Omental fat pad (tissue), 4 donors: ENCODE measurements around the gene OR7G2. TPM values are rescaled to one million over a fixed set of nuclear protein-coding genes. Genes with fewer than 3 reads are reported as not detected.
"Not testable (repeated sequence)": the region's sequence is repeated elsewhere in the genome, so short reads cannot be mapped to it uniquely, and the experiment has no call there.

ENCODE experiments used
- ATAC-seq: fragments of 150-250 bp; one replicate; pipeline ENCODE4 v1.9.1; 2016; ENCODE audit warnings: mild to moderate bottlenecking, moderate library complexity; ENCODE audit not compliant: low FRiP score
- DNase-seq: peaks from one replicate; pipeline ENCODE4 v3.0.0-alpha.2; 2019; ENCODE audit warnings: low spot score
- CTCF ChIP-seq, 3 donors: fragments of 450-650 bp; IDR thresholded peaks; one replicate each; pipeline ENCODE4 v1.5.1; 2016 to 2017; ENCODE audit warnings: antibody characterized with exemption in 3 of 3, mild to moderate bottlenecking in 3 of 3, moderate library complexity in 2 of 3
- small RNA-seq: library from RNA; depleted of rRNA; stranded (forward); fragments of <200 nt; gene quantifications from one replicate; pipeline ENCODE3, GENCODE V24; 2016
- total RNA-seq, 4 donors: library from RNA; depleted of rRNA; stranded (reverse); fragments of >200 nt; gene quantifications; one replicate each; pipeline ENCODE4 v1.1.0, GENCODE V29; 2016

Gene OR7G2
- total RNA-seq, 4 donors from 2014 or later: not detected

DNA sequence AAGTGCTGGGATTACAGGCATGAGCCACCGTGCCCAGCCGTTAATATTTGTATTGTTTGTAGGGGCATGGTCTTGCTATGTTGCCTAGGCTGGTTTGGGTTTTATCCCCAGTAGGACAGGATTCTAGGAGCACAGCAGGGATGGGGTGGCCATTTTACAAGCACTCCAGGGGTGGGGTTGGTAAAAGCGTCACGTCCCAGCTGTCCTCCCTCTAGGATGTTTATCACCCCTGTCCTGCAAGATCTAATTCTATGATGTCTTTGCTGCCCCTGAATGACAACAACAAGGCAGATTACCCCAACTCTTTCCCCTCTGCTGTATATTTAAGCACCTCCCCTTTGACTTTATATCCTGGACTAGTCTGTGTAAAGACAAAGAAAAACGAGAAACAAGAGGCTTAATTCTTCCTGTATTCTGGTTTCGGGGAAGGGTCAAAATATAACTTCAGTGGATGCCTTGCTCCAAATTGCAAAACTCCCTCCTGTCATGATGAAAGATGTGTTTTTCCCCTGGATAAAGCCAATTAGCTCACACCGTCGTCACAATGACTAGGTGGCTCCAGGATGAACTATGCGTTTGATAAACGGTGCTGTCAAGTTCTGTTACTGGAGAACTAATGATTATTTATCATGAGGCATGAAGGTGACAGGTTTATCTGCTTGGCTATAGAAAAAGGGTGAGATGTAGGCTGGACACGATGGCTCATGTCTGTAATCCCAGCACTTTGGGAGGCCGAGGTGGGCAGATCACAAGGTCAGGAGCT is 48.2 kb downstream of the OR7G2 start:
- peak; percentile 81 for ATAC-seq
- DNase-seq: no peak
- no peak for TF ChIP-seq CTCF (IDR thresholded peaks at IDR 0.05)

GRCh38 chr19:9057505-9058258 is 49.6 kb downstream of the OR7G2 start:
- ATAC-seq: no peak
- no peak for DNase-seq
- no peak for TF ChIP-seq CTCF (IDR thresholded peaks at IDR 0.05)

DNA sequence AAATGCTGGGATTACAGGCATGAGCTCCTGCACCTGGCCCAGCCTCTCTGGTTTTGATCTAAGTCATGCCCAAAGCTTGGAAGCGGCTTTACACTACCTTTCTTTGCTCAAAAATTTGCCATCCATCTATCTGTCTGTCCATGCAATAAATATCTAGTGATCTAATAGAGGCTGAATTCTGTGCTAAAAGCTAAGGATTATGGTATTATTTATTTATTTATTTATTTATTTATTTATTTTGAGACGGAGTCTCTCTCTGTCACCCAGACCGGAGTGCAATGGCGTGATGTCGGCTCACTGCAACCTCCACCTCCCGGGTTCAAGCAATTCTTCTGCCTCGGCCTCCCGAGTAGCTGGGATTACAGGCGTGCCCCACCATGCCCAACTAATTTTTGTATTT is 51.1 kb downstream of the OR7G2 start:
- ATAC-seq, DNase-seq: not testable (repeated sequence)

- ATAC-seq (no peak), DNase-seq (no peak)
- TF ChIP-seq CTCF (IDR thresholded peaks at IDR 0.05): no peak
Measured at GRCh38 chr19:9054765-9055164, 52.5 kb downstream of the OR7G2 start.

DNA sequence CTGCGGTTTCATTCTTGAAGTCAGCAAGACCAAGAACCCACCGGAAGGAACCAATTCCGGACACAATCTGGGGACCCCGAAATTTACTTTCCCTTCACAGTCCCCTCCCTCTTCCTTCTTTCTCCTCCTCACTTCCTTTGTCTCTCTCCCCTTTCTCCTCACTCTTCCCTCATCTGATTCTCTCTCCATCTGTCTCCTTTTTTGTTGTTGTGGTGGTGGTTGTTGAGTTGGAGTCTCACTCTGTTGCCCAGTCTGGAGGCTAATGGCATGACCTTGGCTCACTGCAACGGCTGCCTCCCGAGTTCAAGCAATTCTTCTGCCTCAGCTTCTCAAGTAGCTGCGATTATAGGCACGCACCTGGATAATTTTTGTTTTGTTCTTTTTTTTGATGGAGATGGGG is 53.1 kb downstream of the OR7G2 start:
- no peak for DNase-seq
- TF ChIP-seq CTCF (IDR thresholded peaks at IDR 0.05): no peak
- ATAC-seq: no peak

DNA sequence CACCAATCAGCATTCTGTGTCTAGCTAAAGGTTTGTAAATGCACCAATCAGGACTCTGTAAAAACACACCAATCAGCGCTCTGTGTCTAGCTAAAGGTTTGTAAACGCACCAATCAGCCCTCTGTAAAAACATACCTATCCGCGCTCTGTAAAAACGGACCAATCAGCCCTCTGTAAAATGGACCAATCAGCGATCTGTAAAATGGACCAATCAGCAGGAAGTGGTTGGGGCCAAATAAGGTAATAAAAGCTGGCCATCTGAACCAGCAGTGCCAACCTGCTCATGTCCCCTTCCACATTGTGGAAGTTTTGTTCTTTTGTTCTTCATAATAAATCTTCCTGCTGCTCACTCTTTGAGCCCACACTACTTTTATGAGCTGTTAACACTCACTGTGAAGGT is 53.6 kb downstream of the OR7G2 start:
- not testable (repeated sequence) for ATAC-seq, DNase-seq

DNA sequence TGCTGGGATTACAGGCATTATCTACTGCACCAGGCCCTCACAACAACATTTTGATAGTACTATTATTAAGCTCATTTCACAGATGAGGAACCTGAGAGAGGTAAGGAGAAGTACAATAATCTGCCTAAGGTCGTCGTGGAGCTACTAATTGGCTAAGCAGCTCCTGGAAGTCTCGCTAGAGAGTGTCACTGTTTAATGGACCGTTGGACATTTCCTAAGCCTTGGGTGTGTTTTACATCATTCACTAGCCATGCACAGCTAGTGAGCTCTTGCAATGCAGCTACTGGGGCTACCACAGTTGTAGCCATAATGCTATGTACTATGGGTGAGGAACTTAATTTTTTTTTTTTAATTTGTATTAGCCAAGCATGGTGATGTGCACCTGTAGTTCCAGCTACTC is 54.4 kb downstream of the OR7G2 start:
- DNase-seq: no peak
- ATAC-seq: no peak
- no peak for TF ChIP-seq CTCF (IDR thresholded peaks at IDR 0.05)

Small RNAs within 50 kb of the gene (small RNA-seq; reads per million reads assigned to genes)
- not detected for gene OR1M4P

Other genes starting within 250 kb of the OR7G2 start
- 100 to 1,000 TPM in 2 of 4 donors, 10 to 100 TPM in 1, under 1 TPM in 1; 0.63 to 129 (median 86.7) TPM for gene MUC16, start 97.1 kb downstream of the OR7G2 start, total RNA-seq
- not detected for gene OR1M1, start 20.4 kb downstream of the OR7G2 start, total RNA-seq
- not detected for gene OR7G1, start 8.3 kb upstream of the OR7G2 start, total RNA-seq
- not detected for gene OR7G3, start 19.5 kb upstream of the OR7G2 start, total RNA-seq
- gene ZNF317, start 32.9 kb upstream of the OR7G2 start, total RNA-seq: 10 to 100 TPM; 18.2 to 33.5 (median 19.0) TPM
- not detected for gene OR7D2, start 71.5 kb upstream of the OR7G2 start, total RNA-seq
- gene OR7D4, start 112.1 kb upstream of the OR7G2 start, total RNA-seq: not detected
- not detected for gene OR7E24, start 143.5 kb upstream of the OR7G2 start, total RNA-seq
- gene ZNF699, start 202.4 kb upstream of the OR7G2 start, total RNA-seq: 10 to 100 TPM in 1 of 4 donors, 1 to 10 TPM in 3; 3.7 to 12.9 (median 7.2) TPM
- 10 to 100 TPM in 3 of 4 donors, 1 to 10 TPM in 1; 7.8 to 33.6 (median 11.5) TPM for gene ZNF559, start 216.7 kb upstream of the OR7G2 start, total RNA-seq